IMR-90 (cell line): ENCODE results near the gene SERTAD4. TPM values are rescaled to one million over a fixed set of nuclear protein-coding genes. Genes with fewer than 3 reads are reported as not detected.
"Not testable (repeated sequence)": the region's sequence is repeated elsewhere in the genome, so short reads cannot be mapped to it uniquely, and the experiment has no call there.

Experiments
- ATAC-seq: fragments of 200-7000 bp; cut with Tn5 transposase; 2 replicates; pipeline ENCODE4 v1.9.1; 2020; ENCODE audit warnings: low read depth, mild to moderate bottlenecking, moderate library complexity
- BruUV-seq: library from RNA; stranded (reverse); fragments of 400-500 nt; replicated peaks from 2 replicates; lab custom pipeline; 2021; lab: Mats Ljungman, UMichigan
- CTCF ChIA-PET: fragments of 300-600 bp; formaldehyde crosslinking; extraction: SDS; loops from one replicate; lab custom pipeline; 2021; ENCODE audit warnings: antibody characterized with exemption; lab: Yijun Ruan, JAX
- POLR2A ChIA-PET: fragments of 300-600 bp; sonication (Branson Sonifier 250); formaldehyde crosslinking; loops from one replicate; lab custom pipeline; 2022; ENCODE audit warnings: antibody characterized with exemption; ENCODE audit not compliant: unreplicated experiment; lab: Charles Lee
- DNase-seq: peaks from one replicate; pipeline ENCODE4 v3.0.0; 2013
- H2AFZ ChIP-seq: replicated peaks from 2 replicates; pipeline ENCODE3; 2013; ENCODE audit warnings: low read length, mild to moderate bottlenecking; ENCODE audit not compliant: poor library complexity
- H2AK5ac ChIP-seq: 2 replicates; pipeline ENCODE4 v1.6.1; 2013; ENCODE audit warnings: low read depth, low read length, inconsistent platforms
- H2AK9ac ChIP-seq: replicated peaks from 2 replicates; pipeline ENCODE3; 2013; ENCODE audit warnings: mild to moderate bottlenecking, low read depth, low read length, moderate library complexity; ENCODE audit not compliant: poor library complexity
- H2BK120ac ChIP-seq: 2 replicates; pipeline ENCODE4 v1.6.1; 2013; ENCODE audit warnings: low read depth, low read length, inconsistent platforms
- H2BK15ac ChIP-seq: 3 replicates; pipeline ENCODE4 v1.6.1; 2013; ENCODE audit warnings: low read depth, low read length, inconsistent platforms
- H2BK20ac ChIP-seq: 2 replicates; pipeline ENCODE4 v1.6.1; 2013; ENCODE audit warnings: low read depth, mild to moderate bottlenecking, inconsistent platforms, low read length, moderate library complexity
- H2BK5ac ChIP-seq: 2 replicates; pipeline ENCODE4 v1.6.1; 2013; ENCODE audit warnings: mild to moderate bottlenecking, low read depth, low read length, inconsistent platforms; ENCODE audit not compliant: poor library complexity, severe bottlenecking
- H3K14ac ChIP-seq: replicated peaks from 2 replicates; pipeline ENCODE4 v1.6.1; 2013; ENCODE audit warnings: low read depth, low read length, inconsistent platforms
- H3K18ac ChIP-seq: 2 replicates; pipeline ENCODE4 v1.6.1; 2013; ENCODE audit warnings: low read depth, low read length, control low read depth
- H3K23ac ChIP-seq: 2 replicates; pipeline ENCODE4 v1.6.1; 2013; ENCODE audit warnings: low read depth, low read length, inconsistent platforms
- H3K27ac ChIP-seq: 2 replicates; pipeline ENCODE4 v1.5.1; 2013; ENCODE audit warnings: mild to moderate bottlenecking, control low read depth, low read length; ENCODE audit not compliant: insufficient read depth
- H3K27me3 ChIP-seq: 2 replicates; pipeline ENCODE4 v1.6.1; 2013; ENCODE audit warnings: low read length; ENCODE audit not compliant: control insufficient read depth, insufficient read depth
- H3K36me3 ChIP-seq: 2 replicates; pipeline ENCODE4 v1.6.1; 2013; ENCODE audit warnings: low read length, mixed read lengths; ENCODE audit not compliant: control insufficient read depth, insufficient read depth
- H3K4ac ChIP-seq: 2 replicates; pipeline ENCODE4 v1.6.1; 2013; ENCODE audit warnings: low read depth, low read length, inconsistent platforms
- H3K4me1 ChIP-seq: 2 replicates; pipeline ENCODE4 v1.6.1; 2013; ENCODE audit warnings: low read length, mixed read lengths; ENCODE audit not compliant: control insufficient read depth, insufficient read depth
- H3K4me2 ChIP-seq: 2 replicates; pipeline ENCODE4 v1.6.1; 2013; ENCODE audit warnings: low read depth, mild to moderate bottlenecking, control low read depth, low read length, moderate library complexity
- H3K4me3 ChIP-seq: 2 replicates; pipeline ENCODE4 v1.5.1; 2013; ENCODE audit warnings: low read depth, mild to moderate bottlenecking, control low read depth, low read length, moderate library complexity; ENCODE audit not compliant: insufficient read depth
- H3K56ac ChIP-seq: 2 replicates; pipeline ENCODE4 v1.6.1; 2013; ENCODE audit warnings: low read length, inconsistent platforms; ENCODE audit not compliant: insufficient read depth; ENCODE audit errors: extremely low read depth
- H3K79me1 ChIP-seq, 2 experiments: 2 replicates each; pipeline ENCODE4 v1.6.1; 2013; ENCODE audit warnings: low read length in 2 of 2, inconsistent platforms in 1 of 2, low read depth in 1 of 2
- H3K9ac ChIP-seq: 2 replicates; pipeline ENCODE4 v1.6.1; 2013; ENCODE audit warnings: low read depth, low read length, control low read depth
- H3K9me1 ChIP-seq: 2 replicates; pipeline ENCODE4 v1.6.1; 2013; ENCODE audit warnings: low read length, inconsistent platforms; ENCODE audit not compliant: insufficient read depth
- H3K9me3 ChIP-seq: 2 replicates; pipeline ENCODE4 v1.6.1; 2013; ENCODE audit warnings: low read length; ENCODE audit not compliant: control insufficient read depth, insufficient read depth
- H4K20me1 ChIP-seq: 2 replicates; pipeline ENCODE4 v1.6.1; 2013; ENCODE audit warnings: low read length, inconsistent platforms; ENCODE audit not compliant: insufficient read depth
- H4K5ac ChIP-seq: 2 replicates; pipeline ENCODE4 v1.6.1; 2013; ENCODE audit warnings: mild to moderate bottlenecking, low read depth, low read length, control low read depth
- H4K8ac ChIP-seq, 2 experiments: 2 replicates each; pipeline ENCODE4 v1.6.1; 2013; ENCODE audit warnings: low read depth in 2 of 2, low read length in 2 of 2, control low read depth in 1 of 2, inconsistent platforms in 1 of 2
- H4K91ac ChIP-seq: 2 replicates; pipeline ENCODE4 v1.6.1; 2013; ENCODE audit warnings: low read depth, low read length, inconsistent platforms; ENCODE audit not compliant: insufficient read depth
- BHLHE40 ChIP-seq: fragments of 150-350 bp; IDR thresholded peaks from 2 replicates; pipeline ENCODE4 v1.6.1; 2016; ENCODE audit warnings: mild to moderate bottlenecking, low read depth, low read length
- MAFK ChIP-seq: IDR thresholded peaks from 2 replicates; pipeline ENCODE4 v1.6.1; 2012; ENCODE audit warnings: low read depth, low read length, improper control_type of control experiment
- MAZ ChIP-seq: IDR thresholded peaks from 2 replicates; pipeline ENCODE4 v1.6.1; 2012; ENCODE audit warnings: low read depth, mild to moderate bottlenecking, low read length, improper control_type of control experiment, moderate library complexity, borderline replicate concordance
- MXI1 ChIP-seq: IDR thresholded peaks from 2 replicates; pipeline ENCODE4 v1.6.1; 2012; ENCODE audit warnings: low read depth, mild to moderate bottlenecking, low read length, moderate library complexity, borderline replicate concordance
- NFE2L2 ChIP-seq: fragments of 150-350 bp; IDR thresholded peaks from 2 replicates; pipeline ENCODE4 v1.6.1; 2016; ENCODE audit warnings: low read depth, mild to moderate bottlenecking, low read length
- RCOR1 ChIP-seq: IDR thresholded peaks from 2 replicates; pipeline ENCODE4 v1.6.1; 2012; ENCODE audit warnings: mild to moderate bottlenecking, low read length, improper control_type of control experiment; ENCODE audit not compliant: insufficient replicate concordance
- SMC3 ChIP-seq: fragments of 150-350 bp; IDR thresholded peaks from 2 replicates; pipeline ENCODE4 v1.6.1; 2016; ENCODE audit warnings: low read depth, mild to moderate bottlenecking, antibody characterized with exemption, low read length, moderate library complexity
- USF2 ChIP-seq: fragments of 150-350 bp; IDR thresholded peaks from 2 replicates; pipeline ENCODE4 v1.6.1; 2017; ENCODE audit warnings: mild to moderate bottlenecking, antibody characterized with exemption, low read length, low read depth
- WGBS, 2 experiments: methylation state at CpG; one replicate each; pipeline versions ENCODE4 v1.1.5 to v1.1.7; 2013; ENCODE audit warnings: missing lambda C conversion rate in 2 of 2; ENCODE audit not compliant: insufficient read length in 1 of 2; ENCODE audit errors: extremely low coverage in 2 of 2; 5-methylcytosine and 5-hydroxymethylcytosine counted together
- dilution Hi-C: fragments of 300-500 bp; cut with HindIII; formaldehyde crosslinking; loops from one replicate; pipeline ENCODE4 v1.14.3; 2018; ENCODE audit warnings: low sequenced_read_pairs; ENCODE audit not compliant: unreplicated experiment
- in situ Hi-C: fragments of 300-500 bp; cut with MboI; formaldehyde crosslinking; loops from 3 replicates; pipeline ENCODE4 v1.14.3; 2019; ENCODE audit warnings: low sequenced_read_pairs, inconsistent platforms, mixed read lengths
- intact Hi-C: fragments of 100-400 bp; cut with micrococcal nuclease; formaldehyde crosslinking; loops from 2 replicates; pipeline ENCODE4 v1.10.0; 2022
- polyA plus RNA-seq, 3 experiments: library from polyadenylated mRNA; depleted of rRNA; stranded (reverse); fragments of >200 nt; gene quantifications; 2 replicates each; pipeline ENCODE4 v1.2.3, GENCODE V29; 2012; ENCODE audit warnings: low replicate concordance in 1 of 3
- total RNA-seq: library from RNA; depleted of rRNA; stranded (reverse); fragments of >200 nt; gene quantifications from 2 replicates; pipeline ENCODE4 v1.2.3, GENCODE V29; 2012

Gene SERTAD4
- total and polyA plus RNA-seq, 2 of the 4 experiments (the other 2 are of a cell fraction), result under 0.01 to 0.22 TPM

DNA sequence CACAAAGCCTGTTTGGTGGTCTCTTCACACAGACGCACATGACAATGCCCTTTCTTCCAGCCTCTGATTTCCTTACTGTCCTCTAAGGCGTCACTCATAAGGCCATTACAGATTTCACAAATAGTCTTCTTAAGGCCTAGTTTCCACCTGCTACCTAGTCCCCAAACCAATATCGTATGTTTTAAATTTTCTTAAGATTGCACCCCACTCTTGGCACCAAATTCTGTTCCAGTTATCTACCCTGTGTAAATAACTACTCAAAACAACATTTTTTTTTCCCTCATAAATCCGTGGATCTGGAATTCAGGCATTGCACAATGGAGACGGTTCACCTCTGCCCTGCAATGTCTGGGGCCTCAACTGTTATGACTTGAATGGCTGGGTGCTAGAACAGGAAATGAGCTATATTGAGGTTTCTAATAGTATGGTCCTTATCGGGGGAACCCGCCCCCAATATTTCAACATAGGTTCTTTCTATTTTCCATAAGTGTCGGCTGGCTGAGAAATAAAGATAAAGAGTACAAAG, 36.9 kb upstream of the SERTAD4 start:
- POLR2A ChIA-PET, result no interaction called here
- H3K4me3 ChIP-seq, result no peak overlapping the region
- no TSS peak for BruUV-seq
- H3K23ac ChIP-seq, result no peak overlapping the region
- no peak overlapping the region for H4K8ac ChIP-seq
- peaks cover 1% of the 10 kb centered on the region; the same call in 1 of the 2 replicates for H3K27me3 ChIP-seq
- no peak overlapping the region for H3K4ac ChIP-seq
- CTCF ChIA-PET, result no interaction called here
- H3K9me1 ChIP-seq, result no peaks in the 10 kb centered on the region
- H3K4me2 ChIP-seq, result no peak overlapping the region
- H3K27ac ChIP-seq, result no peak overlapping the region
- no peaks in the 10 kb centered on the region for H3K36me3 ChIP-seq
- TF ChIP-seq SMC3 (no peak), MXI1 (no peak), NFE2L2 (no peak), MAZ (no peak), RCOR1 (no peak), BHLHE40 (no peak), USF2 (no peak), MAFK (no peak)
- ATAC-seq (no peak), DNase-seq (no peak)
- H4K91ac ChIP-seq, result no peak overlapping the region
- H3K18ac ChIP-seq, result no peak overlapping the region
- no peak overlapping the region for H2AFZ ChIP-seq
- no peak overlapping the region for H3K9ac ChIP-seq
- in situ Hi-C loops, result no loop called here
- no peak overlapping the region for H2BK5ac ChIP-seq
- intact Hi-C loops, result no loop called here
- no peaks in the 10 kb centered on the region for H4K20me1 ChIP-seq
- no peak overlapping the region for H2BK15ac ChIP-seq
- 80% methylated on average over 3 of the region's 8 CpGs; no CpG with 5 or more reads in 1 of the 2 experiments for WGBS, 2 experiments
- H3K9me3 ChIP-seq, result peaks cover 4% of the 10 kb centered on the region
- H3K56ac ChIP-seq, result no peak overlapping the region
- H2AK5ac ChIP-seq, result no peak overlapping the region
- no peak overlapping the region for H3K14ac ChIP-seq
- H4K5ac ChIP-seq, result no peak overlapping the region
- no peak overlapping the region for H2BK20ac ChIP-seq
- dilution Hi-C loops, result no loop called here
- H3K4me1 ChIP-seq, result no peaks in the 10 kb centered on the region
- H2AK9ac ChIP-seq, result no peak overlapping the region
- no peak overlapping the region for H2BK120ac ChIP-seq
- no peaks in the 10 kb centered on the region for H3K79me1 ChIP-seq

GRCh38 chr1:210196266-210196665, 36.3 kb upstream of the SERTAD4 start:
- H3K9me3 ChIP-seq, H3K4me2 ChIP-seq, H3K9me1 ChIP-seq, H3K4ac ChIP-seq, BruUV-seq, ATAC-seq, H3K14ac ChIP-seq, H4K20me1 ChIP-seq, H4K8ac ChIP-seq, H3K56ac ChIP-seq, H2BK20ac ChIP-seq, H3K4me1 ChIP-seq, H2BK5ac ChIP-seq, H2BK120ac ChIP-seq, H2BK15ac ChIP-seq, H3K27ac ChIP-seq, H3K27me3 ChIP-seq, CTCF ChIA-PET, H3K18ac ChIP-seq, dilution Hi-C loops, H3K23ac ChIP-seq, H3K79me1 ChIP-seq, DNase-seq, H3K9ac ChIP-seq, H3K36me3 ChIP-seq, POLR2A ChIA-PET, H3K4me3 ChIP-seq, intact Hi-C loops, H2AK5ac ChIP-seq, H4K5ac ChIP-seq, H2AK9ac ChIP-seq, H4K91ac ChIP-seq, H2AFZ ChIP-seq, in situ Hi-C loops: not testable (repeated sequence)
- no CpG with 5 or more reads among the region's 5 CpGs for WGBS, 2 experiments
